ENCODE data around the gene RNF34. TPM values are rescaled to one million over a fixed set of nuclear protein-coding genes. Genes with fewer than 3 reads are reported as not detected.

Gene RNF34
- total RNA-seq, 1 experiment from 2014 or later, result 66.4 TPM

GRCh38 chr12:121448771-121449315 lies 48.9 kb downstream of the RNF34 start:
- no peak overlapping the region for H2AFZ ChIP-seq (ENCODE audit: low read length)
- peaks cover 1% of the 10 kb centered on the region; the same call in 1 of the 2 replicates for H3K27me3 Mint-ChIP-seq (ENCODE audit: low read depth)
- H3K9me3 ChIP-seq (ENCODE audit: control insufficient read depth, low read depth, low read length), result no peaks in the 10 kb centered on the region
- H3K4me3 Mint-ChIP-seq, result no peak overlapping the region
- H3K23me2 ChIP-seq (ENCODE audit: insufficient read length, low read depth, low read length, poor library complexity, severe bottlenecking), result no peaks in the 10 kb centered on the region
- H4K8ac ChIP-seq (replicated peaks; ENCODE audit: insufficient read length, low read depth, low read length), result no peak overlapping the region
- H4K5ac ChIP-seq (ENCODE audit: insufficient read length, low read depth, low read length), result peak overlapping the region; percentile 37
- no peak for DNase-seq
- H3K9me3 Mint-ChIP-seq, result no peaks in the 10 kb centered on the region
- H2BK120ac ChIP-seq (ENCODE audit: low read depth, low read length, poor library complexity, severe bottlenecking), result no peak overlapping the region
- peaks cover 2 to 7% of the 10 kb centered on the region in 2 experiments; a peak in 3 of 4 replicates for H3K4me1 Mint-ChIP-seq
- H2BK15ac ChIP-seq (ENCODE audit: low read depth, low read length), result no peak overlapping the region
- H3K27ac Mint-ChIP-seq, result peak overlapping the region; percentile 12 to 85 (median 37); a peak in 3 of 7 replicates
- no peak overlapping the region for H2BK20ac ChIP-seq (ENCODE audit: low read depth, low read length, poor library complexity, severe bottlenecking)
- no peak overlapping the region for H3K27ac ChIP-seq (ENCODE audit: insufficient read length, low read depth, low read length)
- H3K56ac ChIP-seq (ENCODE audit: insufficient read length, low read depth, low read length), result no peak overlapping the region
- no peaks in the 10 kb centered on the region for H3K27me3 ChIP-seq (ENCODE audit: insufficient read depth, low read length)
- H3K14ac ChIP-seq (ENCODE audit: insufficient read depth, low read length), result no peak overlapping the region
- no CpG with 5 or more reads among the region's 16 CpGs for WGBS (ENCODE audit: extremely low coverage, insufficient read length, low lambda C conversion rate)
- H3K23ac ChIP-seq (ENCODE audit: insufficient read length, low read depth, low read length), result no peak overlapping the region
- no peak overlapping the region for H2BK12ac ChIP-seq (ENCODE audit: insufficient read length, low read depth, low read length)
- H3K9ac ChIP-seq (ENCODE audit: extremely low read depth, insufficient read length, low read length), result no peak overlapping the region
- H3K4ac ChIP-seq (ENCODE audit: low read depth, low read length), result no peak overlapping the region
- no peak overlapping the region for H2AK5ac ChIP-seq (ENCODE audit: insufficient read length, low read length)
- peaks cover 11 to 54% (median 40%) of the 10 kb centered on the region in 3 experiments; a peak in 6 of 7 replicates for H3K36me3 Mint-ChIP-seq (ENCODE audit: insufficient read depth in 1 of 3, low read depth in 3 of 3)
- no peak overlapping the region for H3T11ph ChIP-seq (ENCODE audit: low read length)
- no peak overlapping the region for H4K91ac ChIP-seq (ENCODE audit: insufficient read length, low read depth, low read length)
- no peak overlapping the region for H2BK5ac ChIP-seq (ENCODE audit: insufficient read length, low read length)
- H4K20me1 ChIP-seq (ENCODE audit: control insufficient read depth, insufficient read depth, insufficient read length), result no peaks in the 10 kb centered on the region
- no peaks in the 10 kb centered on the region for H3K79me2 ChIP-seq (ENCODE audit: insufficient read depth, low read length)
- no peaks in the 10 kb centered on the region for H3K4me1 ChIP-seq (ENCODE audit: insufficient read depth, low read length)
- no peak overlapping the region for H3K18ac ChIP-seq (ENCODE audit: insufficient read length, low read depth, low read length)
- TF ChIP-seq, protein P1, sequence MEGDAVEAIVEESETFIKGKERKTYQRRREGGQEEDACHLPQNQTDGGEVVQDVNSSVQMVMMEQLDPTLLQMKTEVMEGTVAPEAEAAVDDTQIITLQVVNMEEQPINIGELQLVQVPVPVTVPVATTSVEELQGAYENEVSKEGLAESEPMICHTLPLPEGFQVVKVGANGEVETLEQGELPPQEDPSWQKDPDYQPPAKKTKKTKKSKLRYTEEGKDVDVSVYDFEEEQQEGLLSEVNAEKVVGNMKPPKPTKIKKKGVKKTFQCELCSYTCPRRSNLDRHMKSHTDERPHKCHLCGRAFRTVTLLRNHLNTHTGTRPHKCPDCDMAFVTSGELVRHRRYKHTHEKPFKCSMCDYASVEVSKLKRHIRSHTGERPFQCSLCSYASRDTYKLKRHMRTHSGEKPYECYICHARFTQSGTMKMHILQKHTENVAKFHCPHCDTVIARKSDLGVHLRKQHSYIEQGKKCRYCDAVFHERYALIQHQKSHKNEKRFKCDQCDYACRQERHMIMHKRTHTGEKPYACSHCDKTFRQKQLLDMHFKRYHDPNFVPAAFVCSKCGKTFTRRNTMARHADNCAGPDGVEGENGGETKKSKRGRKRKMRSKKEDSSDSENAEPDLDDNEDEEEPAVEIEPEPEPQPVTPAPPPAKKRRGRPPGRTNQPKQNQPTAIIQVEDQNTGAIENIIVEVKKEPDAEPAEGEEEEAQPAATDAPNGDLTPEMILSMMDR (conservative IDR thresholded peaks at IDR 0.05), result no peak
- peaks cover 4% of the 10 kb centered on the region for H3K79me1 ChIP-seq (ENCODE audit: insufficient read depth, low read depth, low read length, poor library complexity, severe bottlenecking)
- no peak overlapping the region for H3K4me2 ChIP-seq (ENCODE audit: insufficient read depth, insufficient read length, low read length)

All from H9 (cell line).